ENCODE data around the gene LSAMP. TPM values are rescaled to one million over a fixed set of nuclear protein-coding genes. Genes with fewer than 3 reads are reported as not detected.

LSAMP gene
- total RNA-seq, 1 experiment from 2014 or later: 0.90 TPM

- Histone ChIP-seq H2BK20ac (ENCODE audit: low read depth, low read length, poor library complexity, severe bottlenecking) (no peak overlapping the region), H2BK12ac (ENCODE audit: insufficient read length, low read depth, low read length) (no peak overlapping the region), H3K27me3 (ENCODE audit: insufficient read depth, low read length) (no peaks in the 10 kb centered on the region), H3K79me2 (ENCODE audit: insufficient read depth, low read length) (no peaks in the 10 kb centered on the region), H3K4ac (ENCODE audit: low read depth, low read length) (no peak overlapping the region), H4K91ac (ENCODE audit: insufficient read length, low read depth, low read length) (no peak overlapping the region), H3K4me1 (ENCODE audit: insufficient read depth, low read length) (no peaks in the 10 kb centered on the region), H3K9ac (ENCODE audit: extremely low read depth, insufficient read length, low read length) (no peak overlapping the region), H3T11ph (ENCODE audit: low read length) (no peak overlapping the region), H4K20me1 (ENCODE audit: control insufficient read depth, insufficient read depth, insufficient read length) (no peaks in the 10 kb centered on the region), H2BK120ac (ENCODE audit: low read depth, low read length, poor library complexity, severe bottlenecking) (no peak overlapping the region), H3K14ac (ENCODE audit: insufficient read depth, low read length) (no peak overlapping the region), H2AK5ac (ENCODE audit: insufficient read length, low read length) (no peak overlapping the region), H2BK5ac (ENCODE audit: insufficient read length, low read length) (no peak overlapping the region), H3K18ac (ENCODE audit: insufficient read length, low read depth, low read length) (no peak overlapping the region), H3K27ac (ENCODE audit: insufficient read length, low read depth, low read length) (no peak overlapping the region), H3K56ac (ENCODE audit: insufficient read length, low read depth, low read length) (no peak overlapping the region), H2AFZ (ENCODE audit: low read length) (no peak overlapping the region), H3K4me2 (ENCODE audit: insufficient read depth, insufficient read length, low read length) (no peak overlapping the region), H3K23me2 (ENCODE audit: insufficient read length, low read depth, low read length, poor library complexity, severe bottlenecking) (no peaks in the 10 kb centered on the region), H3K79me1 (ENCODE audit: insufficient read depth, low read depth, low read length, poor library complexity, severe bottlenecking) (no peaks in the 10 kb centered on the region), H4K8ac (replicated peaks; ENCODE audit: insufficient read length, low read depth, low read length) (no peak overlapping the region), H3K23ac (ENCODE audit: insufficient read length, low read depth, low read length) (no peak overlapping the region), H4K5ac (ENCODE audit: insufficient read length, low read depth, low read length) (no peak overlapping the region), H3K9me3 (ENCODE audit: control insufficient read depth, low read depth, low read length) (no peaks in the 10 kb centered on the region), H2BK15ac (ENCODE audit: low read depth, low read length) (no peak overlapping the region)
- Mint-ChIP-seq H3K4me1 (no peaks in the 10 kb centered on the region), H3K9me3 (no peaks in the 10 kb centered on the region), H3K27me3 (ENCODE audit: low read depth) (no peaks in the 10 kb centered on the region), H3K4me3 (no peak overlapping the region), H3K27ac (no peak overlapping the region), H3K36me3 (ENCODE audit: insufficient read depth in 1 of 3, low read depth in 3 of 3) (no peaks in the 10 kb centered on the region)
- no peak; the same call in 1 of the 3 replicates for TF ChIP-seq CTCF (conservative IDR thresholded peaks at IDR 0.05)
- no CpG with 5 or more reads among the region's 2 CpGs for WGBS (ENCODE audit: extremely low coverage, insufficient read length, low lambda C conversion rate)
- no peak for DNase-seq
Measured at GRCh38 chr3:116306720-116307119, 138.6 kb downstream of the LSAMP start.
